Measurements from ENCODE around the gene LSM12.
A peak's percentile ranks its signal among the peaks of the same experiment; 100 is the strongest.

The LSM12 gene

DNA sequence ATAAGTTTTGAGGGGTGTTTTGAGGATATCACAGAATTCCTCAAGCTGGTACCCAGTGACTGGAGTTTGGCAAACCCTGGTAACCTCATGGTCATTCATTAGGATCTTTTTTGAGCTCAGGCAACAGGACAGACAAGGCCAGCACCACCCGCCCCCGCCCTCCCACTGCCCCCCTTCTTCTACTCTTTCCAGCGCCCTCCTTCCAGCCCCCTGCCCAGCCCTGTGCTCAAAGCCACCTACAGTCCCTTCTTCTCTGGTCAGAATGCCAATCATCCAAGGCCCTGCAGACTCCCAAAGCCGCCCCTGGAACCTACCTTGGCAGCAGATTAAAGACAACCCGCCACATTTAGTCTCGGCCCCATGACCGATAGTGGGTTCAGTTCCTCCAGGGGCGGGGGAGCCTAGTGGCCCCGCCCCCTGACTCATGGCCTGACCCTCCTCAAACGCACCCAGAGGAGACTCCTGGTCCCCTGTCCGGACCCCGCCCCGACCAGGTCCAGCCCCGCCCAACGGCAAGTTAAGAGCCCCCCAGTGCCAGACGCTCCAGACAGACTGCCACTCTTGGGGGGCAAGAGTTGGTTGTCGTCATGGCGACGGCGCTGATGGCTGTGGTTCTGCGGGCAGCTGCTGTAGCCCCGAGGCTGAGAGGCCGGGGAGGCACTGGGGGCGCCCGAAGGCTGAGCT lies 62.3 kb downstream of the LSM12 start, which contains the start of gene NAGS:
TSS of gene NAGS (plus strand) at position 546 of the 684 bp plus-strand sequence. CDS start at position 588, 42 bp downstream.
- CTCF ChIA-PET: interaction anchor here (1.4 to 3.4 kb wide), 2 partner anchors 60 to 63 kb away, joined by 5 to 12 read pairs; no protein-coding TSS in a partner anchor
- TF ChIP-seq ZNF423 (tag by site-specific recombination; IDR thresholded peaks at IDR 0.05): no peak
- peak; percentile 36 for TF ChIP-seq KLF1 (tag by site-specific recombination; IDR thresholded peaks at IDR 0.05)
- no peak within 1 kb of the TSS for H3K27ac ChIP-seq (ENCODE audit: extremely low read depth, low read depth, low read length)
- H3K9me3 ChIP-seq (ENCODE audit: control insufficient read depth, insufficient read depth, low read depth, low read length): no peaks in the 10 kb centered on the region
- H3K4me3 ChIP-seq (ENCODE audit: low read depth, low read length): no peak within 1 kb of the TSS
- peaks cover 7% of the 10 kb centered on the region for H3K4me1 ChIP-seq (ENCODE audit: control insufficient read depth, insufficient read depth, low read length)
- POLR2A ChIA-PET: interaction anchor here (0.6 to 1.6 kb wide), 5 partner anchors 18 to 212 kb away, joined by 3 to 6 read pairs (median 4); partner anchors contain the start of gene HDAC5
- H3K36me3 ChIP-seq (ENCODE audit: control insufficient read depth in 2 of 2, insufficient read depth in 1 of 2, low read length in 2 of 2): no peaks in the 10 kb centered on the region

DNA sequence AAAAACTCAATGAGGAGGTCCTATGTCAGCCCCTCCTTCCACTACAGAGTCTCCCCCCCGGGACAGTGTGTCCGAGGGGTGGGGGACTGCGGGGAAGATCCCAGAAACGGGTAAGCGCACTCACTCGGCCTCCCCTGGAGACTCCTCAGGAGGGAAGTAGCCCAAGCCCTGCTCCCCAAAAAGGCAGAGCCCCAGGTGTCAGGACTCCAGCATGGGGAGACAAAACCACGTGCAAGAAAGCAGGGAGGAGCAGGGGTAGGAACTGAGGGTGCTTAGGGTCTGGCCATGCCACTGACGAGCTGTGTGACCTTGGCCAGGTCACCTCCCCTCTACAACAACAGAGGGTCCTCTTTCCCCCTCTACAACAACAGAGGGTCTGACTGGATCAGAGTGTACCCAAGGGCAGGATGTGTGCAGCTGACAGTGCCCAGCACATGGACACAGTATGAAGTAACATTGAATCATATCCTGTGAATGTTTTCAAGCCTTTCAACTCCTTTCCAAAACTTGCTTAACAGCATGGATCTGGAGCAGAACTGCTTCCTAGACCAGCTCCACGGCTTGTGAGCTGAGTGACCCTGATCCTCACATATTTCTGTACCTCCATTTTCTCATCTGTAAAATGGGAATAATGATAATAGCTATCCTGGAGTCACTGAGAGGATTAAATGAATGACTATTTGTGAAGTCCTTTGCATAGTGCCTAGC lies 64.2 kb downstream of the LSM12 start:
- ChIA-PET CTCF (interaction anchor here (0.6 to 3.4 kb wide), 13 partner anchors 8 to 410 kb away, joined by 3 to 12 read pairs (median 5); no protein-coding TSS in a partner anchor), POLR2A (no interaction called here)
- no peak overlapping the region for H3K27ac ChIP-seq (ENCODE audit: extremely low read depth, low read depth, low read length)
- no peaks in the 10 kb centered on the region for H3K9me3 ChIP-seq (ENCODE audit: control insufficient read depth, insufficient read depth, low read depth, low read length)
- H3K4me1 ChIP-seq (ENCODE audit: control insufficient read depth, insufficient read depth, low read length): no peaks in the 10 kb centered on the region
- TF ChIP-seq ZNF561 (tag by site-specific recombination; IDR thresholded peaks at IDR 0.05; ENCODE audit: borderline replicate concordance) (no peak), ZNF610 (tag by site-specific recombination; IDR thresholded peaks at IDR 0.05; ENCODE audit: borderline replicate concordance) (no peak), HOXD13 (CRISPR knock-in tag; IDR thresholded peaks at IDR 0.05; ENCODE audit: borderline replicate concordance) (peak; percentile 40; the same call in 1 of the 2 replicates), ZNF529 (tag by site-specific recombination; IDR thresholded peaks at IDR 0.05; ENCODE audit: insufficient replicate concordance) (no peak)
- TF ChIP-seq, protein P1, sequence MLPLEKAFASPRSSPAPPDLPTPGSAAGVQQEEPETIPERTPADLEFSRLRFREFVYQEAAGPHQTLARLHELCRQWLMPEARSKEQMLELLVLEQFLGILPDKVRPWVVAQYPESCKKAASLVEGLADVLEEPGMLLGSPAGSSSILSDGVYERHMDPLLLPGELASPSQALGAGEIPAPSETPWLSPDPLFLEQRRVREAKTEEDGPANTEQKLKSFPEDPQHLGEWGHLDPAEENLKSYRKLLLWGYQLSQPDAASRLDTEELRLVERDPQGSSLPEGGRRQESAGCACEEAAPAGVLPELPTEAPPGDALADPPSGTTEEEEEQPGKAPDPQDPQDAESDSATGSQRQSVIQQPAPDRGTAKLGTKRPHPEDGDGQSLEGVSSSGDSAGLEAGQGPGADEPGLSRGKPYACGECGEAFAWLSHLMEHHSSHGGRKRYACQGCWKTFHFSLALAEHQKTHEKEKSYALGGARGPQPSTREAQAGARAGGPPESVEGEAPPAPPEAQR (tag by site-specific recombination; IDR thresholded peaks at IDR 0.05): no peak
- no peak overlapping the region for H3K4me3 ChIP-seq (ENCODE audit: low read depth, low read length)
- H3K36me3 ChIP-seq (ENCODE audit: control insufficient read depth in 2 of 2, insufficient read depth in 1 of 2, low read length in 2 of 2): no peaks in the 10 kb centered on the region

DNA sequence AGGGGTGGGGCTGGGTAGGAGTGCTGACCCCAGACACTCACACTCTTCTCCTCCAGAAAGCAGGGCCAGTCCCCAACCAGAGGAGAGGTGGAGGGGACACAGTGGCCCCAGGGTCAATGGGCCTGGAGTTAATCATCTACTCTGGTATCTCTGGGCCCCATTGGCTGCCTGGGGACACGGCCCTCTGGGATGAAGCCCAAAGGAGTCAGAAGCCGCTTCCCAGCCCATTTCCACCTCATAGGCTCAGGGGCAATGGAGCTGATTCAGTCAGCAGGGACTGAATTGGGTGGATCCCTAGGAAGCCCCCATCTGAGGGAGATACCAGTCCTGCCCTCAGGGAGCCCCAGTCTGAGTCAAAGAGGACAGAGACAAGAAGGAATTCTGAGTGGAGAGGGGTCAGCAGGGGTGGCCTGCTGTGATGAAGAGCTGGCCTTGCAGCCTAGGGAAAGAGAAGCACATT lies 65.0 kb downstream of the LSM12 start:
- ChIA-PET CTCF (interaction anchor here (0.6 to 3.4 kb wide), 9 partner anchors 10 to 409 kb away, joined by 3 to 12 read pairs (median 4); partner anchors contain the start of gene TMEM101), POLR2A (no interaction called here)
- Histone ChIP-seq H3K36me3 (ENCODE audit: control insufficient read depth in 2 of 2, insufficient read depth in 1 of 2, low read length in 2 of 2) (no peaks in the 10 kb centered on the region), H3K4me1 (ENCODE audit: control insufficient read depth, insufficient read depth, low read length) (no peaks in the 10 kb centered on the region), H3K27ac (ENCODE audit: extremely low read depth, low read depth, low read length) (no peak overlapping the region), H3K4me3 (ENCODE audit: low read depth, low read length) (no peak overlapping the region), H3K9me3 (ENCODE audit: control insufficient read depth, insufficient read depth, low read depth, low read length) (no peaks in the 10 kb centered on the region)
- TF ChIP-seq EGR2 (tag by site-specific recombination; IDR thresholded peaks at IDR 0.05; ENCODE audit: low read depth) (no peak), GLI2 (tag by site-specific recombination; IDR thresholded peaks at IDR 0.05; ENCODE audit: borderline replicate concordance, low read depth) (no peak), ZNF426 (tag by site-specific recombination; IDR thresholded peaks at IDR 0.05) (no peak)

DNA sequence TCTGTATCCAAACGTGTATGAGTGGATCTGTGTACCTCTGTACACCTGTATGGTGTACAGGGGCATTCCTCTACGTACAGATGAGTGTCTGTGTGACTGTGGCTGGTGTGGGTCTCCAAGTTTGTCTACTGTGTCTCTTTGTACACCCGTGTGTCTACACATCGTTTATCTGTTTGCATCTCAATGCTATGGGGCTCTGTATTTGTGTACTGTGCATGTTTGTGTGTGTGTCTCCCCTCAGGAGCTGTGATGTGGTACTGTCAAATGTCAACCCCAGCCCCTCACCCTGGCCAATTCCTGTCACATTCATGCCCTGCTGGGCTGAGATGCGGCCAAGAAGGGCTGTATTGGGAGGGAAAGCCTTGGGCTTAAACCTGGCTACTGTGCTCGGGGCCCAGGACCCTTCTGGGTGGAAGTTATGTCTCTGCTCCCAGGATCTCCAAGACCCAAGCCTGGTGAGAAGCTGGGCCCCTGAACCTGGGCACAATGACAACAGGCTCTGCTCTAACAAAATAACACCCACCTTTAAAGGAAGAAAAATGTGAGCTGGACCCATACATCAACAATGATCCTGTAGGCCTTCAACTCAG lies 65.5 kb downstream of the LSM12 start:
- Histone ChIP-seq H3K9me3 (ENCODE audit: control insufficient read depth, insufficient read depth, low read depth, low read length) (no peaks in the 10 kb centered on the region), H3K4me3 (ENCODE audit: low read depth, low read length) (no peak overlapping the region), H3K27ac (ENCODE audit: extremely low read depth, low read depth, low read length) (no peak overlapping the region), H3K4me1 (ENCODE audit: control insufficient read depth, insufficient read depth, low read length) (no peaks in the 10 kb centered on the region), H3K36me3 (ENCODE audit: control insufficient read depth in 2 of 2, insufficient read depth in 1 of 2, low read length in 2 of 2) (no peaks in the 10 kb centered on the region)
- TF ChIP-seq TRIM28 (IDR thresholded peaks at IDR 0.05; ENCODE audit: borderline replicate concordance, low read length): no peak
- TF ChIP-seq ZNF623 (tag by site-specific recombination; IDR thresholded peaks at IDR 0.05): no peak
- TF ChIP-seq ZNF2 (tag by site-specific recombination; IDR thresholded peaks at IDR 0.05): no peak
- TF ChIP-seq ZNF768 (tag by site-specific recombination; IDR thresholded peaks at IDR 0.05): no peak
- TF ChIP-seq ZNF670 (tag by site-specific recombination; IDR thresholded peaks at IDR 0.05; ENCODE audit: low read depth): no peak
- CTCF ChIA-PET: interaction anchor here (0.7 to 3.4 kb wide), 8 partner anchors 8 to 167 kb away, joined by 3 to 12 read pairs (median 4); partner anchors contain the start of gene TMEM101
- POLR2A ChIA-PET: interaction anchor here (0.6 kb wide), 1 partner anchor 40 kb away, joined by 3 read pairs; no protein-coding TSS in a partner anchor

All from HEK293 (cell line).